GM18861 (cell line): Measurements from ENCODE around the gene IL31RA.
"Not testable (repeated sequence)": the region's sequence is repeated elsewhere in the genome, so short reads cannot be mapped to it uniquely, and the experiment has no call there.

Experiments
- ATAC-seq: cut with Tn5 transposase; IDR thresholded peaks from one replicate; pipeline ENCODE4 v1.9.1; 2021; ENCODE audit not compliant: unreplicated experiment

IL31RA gene

GRCh38 chr5:55850839-55851674, at the start of gene IL31RA:
Gene IL31RA, plus strand, starts transcription at chr5:55851357. Its CDS starts 214 bp downstream, at chr5:55851571.
- no peak for ATAC-seq

GRCh38 chr5:55808814-55809213, 42.3 kb upstream of the IL31RA start:
- ATAC-seq: not testable (repeated sequence)

GRCh38 chr5:55815939-55816338, 35.2 kb upstream of the IL31RA start:
- ATAC-seq: not testable (repeated sequence)

- ATAC-seq: no peak
These were observed 34.8 kb upstream of the IL31RA start for GRCh38 chr5:55816342-55816741.

- ATAC-seq: no peak
These were observed 34.1 kb upstream of the IL31RA start for GRCh38 chr5:55817030-55817429.

- no peak for ATAC-seq
These were observed 30.7 kb upstream of the IL31RA start for GRCh38 chr5:55820488-55820887.

GRCh38 chr5:55821731-55822512, 29.2 kb upstream of the IL31RA start:
- ATAC-seq: no peak

- ATAC-seq: no peak
These were observed 27.9 kb upstream of the IL31RA start for GRCh38 chr5:55823151-55823796.

GRCh38 chr5:55829956-55830355, 21.2 kb upstream of the IL31RA start:
- ATAC-seq: no peak

- no peak for ATAC-seq
These were observed 18.7 kb upstream of the IL31RA start for GRCh38 chr5:55832446-55832845.

GRCh38 chr5:55836191-55836590, 15.0 kb upstream of the IL31RA start:
- no peak for ATAC-seq

- ATAC-seq: no peak
These were observed 9.2 kb upstream of the IL31RA start for GRCh38 chr5:55841976-55842375.

- no peak for ATAC-seq
These were observed 3.3 kb upstream of the IL31RA start for GRCh38 chr5:55847837-55848236.

- ATAC-seq: no peak
These were observed 2.4 kb upstream of the IL31RA start for GRCh38 chr5:55848783-55849182.

- no peak for ATAC-seq
These were observed 470 bp downstream of the IL31RA start for GRCh38 chr5:55851675-55851979.

GRCh38 chr5:55852503-55852902, 1.3 kb downstream of the IL31RA start:
- ATAC-seq: no peak

- ATAC-seq: no peak
These were observed 2.0 kb downstream of the IL31RA start for GRCh38 chr5:55853041-55853670.

- no peak for ATAC-seq
These were observed 2.7 kb downstream of the IL31RA start for GRCh38 chr5:55853818-55854217.

GRCh38 chr5:55855509-55855908, 4.4 kb downstream of the IL31RA start:
- ATAC-seq: no peak

GRCh38 chr5:55856516-55857246, 5.5 kb downstream of the IL31RA start:
- no peak for ATAC-seq

GRCh38 chr5:55857247-55857640, 6.1 kb downstream of the IL31RA start:
- no peak for ATAC-seq
